ENCODE results near the gene MEGF6.

The MEGF6 gene

DNA sequence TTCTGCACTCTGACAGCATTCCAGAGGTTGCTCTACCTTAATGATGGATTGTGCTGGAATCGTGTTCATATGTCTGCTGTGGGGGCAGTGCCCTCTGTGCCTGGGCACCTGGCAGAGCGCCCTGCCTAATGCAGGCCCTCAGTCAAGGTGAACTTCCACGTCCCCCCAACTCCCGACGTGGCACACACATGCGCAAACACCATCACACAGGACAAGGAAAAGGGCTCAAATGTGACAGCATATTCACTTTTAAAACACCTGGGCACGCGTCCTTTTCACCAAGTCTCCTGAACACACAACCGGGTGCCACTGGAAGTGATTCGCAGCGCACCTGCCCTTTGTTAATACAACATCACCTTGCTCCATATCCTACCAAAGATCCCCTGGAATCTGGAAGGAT is 25.2 kb upstream of the MEGF6 start:
- no peak for TF ChIP-seq ZFX (IDR thresholded peaks at IDR 0.05)
- TF ChIP-seq, protein P1, sequence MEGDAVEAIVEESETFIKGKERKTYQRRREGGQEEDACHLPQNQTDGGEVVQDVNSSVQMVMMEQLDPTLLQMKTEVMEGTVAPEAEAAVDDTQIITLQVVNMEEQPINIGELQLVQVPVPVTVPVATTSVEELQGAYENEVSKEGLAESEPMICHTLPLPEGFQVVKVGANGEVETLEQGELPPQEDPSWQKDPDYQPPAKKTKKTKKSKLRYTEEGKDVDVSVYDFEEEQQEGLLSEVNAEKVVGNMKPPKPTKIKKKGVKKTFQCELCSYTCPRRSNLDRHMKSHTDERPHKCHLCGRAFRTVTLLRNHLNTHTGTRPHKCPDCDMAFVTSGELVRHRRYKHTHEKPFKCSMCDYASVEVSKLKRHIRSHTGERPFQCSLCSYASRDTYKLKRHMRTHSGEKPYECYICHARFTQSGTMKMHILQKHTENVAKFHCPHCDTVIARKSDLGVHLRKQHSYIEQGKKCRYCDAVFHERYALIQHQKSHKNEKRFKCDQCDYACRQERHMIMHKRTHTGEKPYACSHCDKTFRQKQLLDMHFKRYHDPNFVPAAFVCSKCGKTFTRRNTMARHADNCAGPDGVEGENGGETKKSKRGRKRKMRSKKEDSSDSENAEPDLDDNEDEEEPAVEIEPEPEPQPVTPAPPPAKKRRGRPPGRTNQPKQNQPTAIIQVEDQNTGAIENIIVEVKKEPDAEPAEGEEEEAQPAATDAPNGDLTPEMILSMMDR (conservative IDR thresholded peaks at IDR 0.05): no peak
- H3K27ac ChIP-seq: no peak overlapping the region

DNA sequence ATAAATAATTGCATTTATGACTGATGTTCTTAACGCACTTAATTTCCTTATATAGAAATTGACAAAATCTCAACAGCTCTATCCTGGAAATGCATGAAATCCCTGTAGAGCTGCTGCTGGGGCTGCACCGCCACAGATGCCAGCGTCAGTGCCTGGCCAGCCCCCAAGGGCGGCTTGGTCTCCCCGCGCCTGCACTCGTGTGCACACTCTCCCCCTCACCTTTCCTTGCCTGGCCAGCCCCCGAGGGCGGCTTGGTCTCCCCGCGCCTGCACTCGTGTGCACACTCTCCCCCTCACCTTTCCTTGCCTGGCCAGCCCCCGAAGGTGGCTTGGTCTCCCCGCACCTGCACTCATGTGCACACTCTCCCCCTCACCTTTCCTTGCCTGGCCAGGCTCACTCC is 24.8 kb upstream of the MEGF6 start:
- no peak overlapping the region for H3K27ac ChIP-seq
- TF ChIP-seq ZFX (IDR thresholded peaks at IDR 0.05): no peak
- TF ChIP-seq, protein P1 (conservative IDR thresholded peaks at IDR 0.05): no peak

DNA sequence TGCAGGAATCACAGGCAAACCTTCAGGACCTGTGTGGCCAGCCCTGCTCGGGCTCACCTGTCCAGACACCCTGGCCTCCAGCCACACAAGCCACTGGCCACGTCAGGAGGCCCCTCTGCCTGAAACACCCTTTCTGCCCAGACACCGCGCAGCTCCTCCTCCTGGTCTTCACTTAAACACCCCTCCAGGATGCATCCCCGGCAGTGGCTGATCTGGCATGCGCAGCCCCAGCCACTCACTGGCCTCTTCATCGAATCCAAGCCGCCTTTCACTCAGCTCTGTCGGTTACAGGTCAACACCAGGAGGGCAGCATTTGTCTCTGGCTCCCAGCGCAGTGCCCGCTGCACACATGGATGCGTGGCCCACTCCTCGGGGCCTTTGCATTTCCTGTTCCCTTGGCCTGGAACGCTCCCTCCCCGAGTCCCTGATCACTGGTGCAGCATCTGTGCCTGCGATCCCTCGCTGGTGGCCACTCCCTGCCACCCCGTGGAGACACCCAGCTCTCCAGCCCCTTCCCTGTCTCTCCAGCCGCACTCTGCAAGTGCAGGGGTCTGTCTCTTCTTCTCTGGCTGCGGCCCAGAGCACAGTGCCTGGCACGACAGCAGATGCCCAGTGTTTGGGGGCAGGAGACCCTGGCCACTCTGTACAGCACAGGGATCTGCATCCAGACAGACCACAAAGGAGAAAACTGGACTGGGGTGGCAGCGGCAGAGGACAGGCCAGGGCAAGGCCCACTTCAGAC is 22.9 kb upstream of the MEGF6 start:
- TF ChIP-seq, protein P1 (conservative IDR thresholded peaks at IDR 0.05): no peak
- no peak for TF ChIP-seq ZFX (IDR thresholded peaks at IDR 0.05)
- no peak overlapping the region for H3K27ac ChIP-seq

DNA sequence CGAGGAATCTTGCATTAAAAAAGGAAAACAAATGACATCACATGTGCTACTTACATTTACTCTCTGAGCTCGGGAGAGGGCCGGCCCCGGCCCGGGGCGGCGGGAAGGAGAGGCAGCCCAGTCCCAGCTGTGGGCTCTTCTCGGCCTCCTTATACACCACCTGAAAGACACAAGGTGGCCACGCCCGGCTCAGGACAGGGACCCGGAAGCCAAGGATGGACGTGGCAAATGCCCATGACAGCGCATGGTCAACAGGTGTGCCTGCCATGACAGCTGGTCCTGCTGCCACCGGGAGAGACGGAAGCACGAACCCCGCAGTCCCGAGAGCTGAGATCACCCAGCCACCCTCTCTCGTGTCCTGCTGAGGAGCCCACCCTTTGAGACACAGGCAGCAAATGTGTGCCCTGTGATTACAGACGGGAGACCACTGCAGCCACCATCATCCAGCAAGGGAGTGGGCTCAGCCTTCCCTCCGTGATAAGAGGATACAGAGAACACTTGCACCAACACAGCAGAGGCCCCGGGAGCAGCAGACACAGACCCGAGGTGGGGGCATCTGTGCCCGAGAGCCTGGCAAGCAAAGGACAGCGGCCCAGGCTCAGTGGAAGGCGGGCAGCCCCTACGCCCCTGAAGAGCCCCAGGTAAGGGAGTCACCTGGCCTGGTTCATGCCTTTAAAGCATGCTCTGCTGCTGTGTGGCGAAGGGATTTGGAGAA is 22.2 kb upstream of the MEGF6 start:
- TF ChIP-seq ZFX (IDR thresholded peaks at IDR 0.05): no peak
- TF ChIP-seq, protein P1 (conservative IDR thresholded peaks at IDR 0.05): no peak
- no peak overlapping the region for H3K27ac ChIP-seq

DNA sequence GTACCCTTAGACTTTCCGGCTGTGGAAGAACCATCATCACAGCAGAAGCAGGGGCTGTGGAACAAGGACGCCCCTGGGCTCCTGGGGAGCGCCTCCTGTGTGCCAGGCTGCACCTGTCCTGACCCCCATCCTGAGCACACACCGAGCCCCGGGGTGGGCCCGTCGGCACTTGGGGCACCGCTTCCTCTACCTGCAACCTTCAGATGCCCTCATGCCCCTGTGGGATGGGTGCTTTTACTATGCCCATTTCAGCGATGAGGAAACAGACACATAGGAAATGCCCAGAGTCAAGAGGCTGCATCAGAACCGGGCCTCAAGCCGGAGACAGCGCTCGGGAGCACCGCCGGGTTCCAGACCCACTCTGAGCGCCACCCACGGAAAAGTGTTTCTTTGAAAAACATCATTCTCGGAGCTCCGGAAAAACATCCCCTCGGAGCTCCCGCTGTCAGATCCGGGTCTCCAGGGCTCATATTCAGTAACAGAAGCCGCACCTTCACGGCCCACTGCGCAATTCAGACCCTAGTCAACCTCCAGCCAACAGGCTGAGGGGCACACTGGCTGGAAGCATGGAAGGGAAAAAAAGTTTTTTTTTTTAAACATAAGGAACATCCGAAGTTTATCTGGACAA is 21.5 kb upstream of the MEGF6 start:
- no peak overlapping the region for H3K27ac ChIP-seq
- TF ChIP-seq, protein P1 (conservative IDR thresholded peaks at IDR 0.05): no peak
- no peak for TF ChIP-seq ZFX (IDR thresholded peaks at IDR 0.05)

DNA sequence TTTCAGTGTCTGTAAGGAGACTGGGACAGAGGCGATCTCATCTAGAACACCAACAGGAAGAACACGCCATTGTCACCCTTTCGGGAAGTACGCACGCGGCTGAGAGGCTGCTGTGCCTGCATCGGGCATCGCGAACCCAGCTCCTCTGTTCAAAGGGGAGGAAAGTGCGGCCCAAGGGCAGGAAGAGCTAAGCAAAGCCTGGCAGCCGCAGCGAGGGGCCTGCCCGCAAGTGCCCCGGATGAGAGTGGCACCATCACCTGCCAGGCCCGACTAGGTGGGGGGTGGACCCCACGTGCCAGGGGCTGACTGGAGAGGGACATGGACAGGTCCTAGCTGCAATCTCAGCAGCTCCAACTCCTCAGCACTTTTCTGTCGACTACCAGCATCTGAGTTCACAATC is 21.0 kb upstream of the MEGF6 start:
- no peak overlapping the region for H3K27ac ChIP-seq
- TF ChIP-seq, protein P1 (conservative IDR thresholded peaks at IDR 0.05): no peak
- no peak for TF ChIP-seq ZFX (IDR thresholded peaks at IDR 0.05)
